Right forelimb (tissue), 1 donor: ENCODE results near the gene ERMN.
"Not testable (repeated sequence)": the region's sequence is repeated elsewhere in the genome, so short reads cannot be mapped to it uniquely, and the experiment has no call there.

Experiments
- DNase-seq: peaks from one replicate; pipeline ENCODE4 v3.0.0-alpha.2; 2018

The ERMN gene

GRCh38 chr2:157290525-157290924 lies 35.1 kb downstream of the ERMN start:
- no peak for DNase-seq

DNA sequence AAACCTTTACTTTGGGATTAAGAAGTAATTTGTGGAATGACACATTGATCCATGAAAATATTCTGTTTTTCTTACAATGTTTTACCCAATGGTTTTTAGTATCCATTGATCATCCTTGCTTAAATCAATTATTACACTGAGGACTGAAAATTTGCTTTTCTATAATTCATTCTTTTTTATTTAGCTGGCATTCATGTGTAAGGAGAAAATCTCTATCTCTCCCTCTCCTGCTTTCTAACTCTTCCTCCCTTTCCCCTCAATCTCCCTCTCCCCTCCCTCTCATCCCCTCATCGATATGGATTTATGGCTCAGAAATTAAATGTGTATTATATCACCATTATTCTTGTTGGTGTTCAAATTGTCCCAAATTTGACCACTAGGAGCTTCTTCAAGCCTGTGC lies 38.5 kb downstream of the ERMN start:
- no peak for DNase-seq

DNA sequence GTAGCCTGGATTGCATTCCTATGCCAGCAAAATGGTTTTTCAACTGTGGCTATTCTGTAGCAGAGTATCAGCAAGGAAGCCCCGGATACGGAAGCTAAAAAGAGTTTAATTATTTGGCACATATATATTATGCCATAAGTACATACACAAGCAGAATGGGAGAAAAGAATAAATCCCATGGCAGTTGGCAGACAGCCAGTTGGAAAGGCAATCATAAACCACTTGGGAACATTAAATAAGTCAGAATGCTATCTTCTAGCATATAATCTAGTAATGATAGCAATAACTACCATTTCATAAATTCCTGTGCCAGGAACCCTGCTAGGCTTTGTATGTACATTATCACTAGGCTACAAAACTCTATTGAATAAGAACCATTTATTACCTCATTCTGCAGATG lies 42.2 kb downstream of the ERMN start:
- DNase-seq: no peak

DNA sequence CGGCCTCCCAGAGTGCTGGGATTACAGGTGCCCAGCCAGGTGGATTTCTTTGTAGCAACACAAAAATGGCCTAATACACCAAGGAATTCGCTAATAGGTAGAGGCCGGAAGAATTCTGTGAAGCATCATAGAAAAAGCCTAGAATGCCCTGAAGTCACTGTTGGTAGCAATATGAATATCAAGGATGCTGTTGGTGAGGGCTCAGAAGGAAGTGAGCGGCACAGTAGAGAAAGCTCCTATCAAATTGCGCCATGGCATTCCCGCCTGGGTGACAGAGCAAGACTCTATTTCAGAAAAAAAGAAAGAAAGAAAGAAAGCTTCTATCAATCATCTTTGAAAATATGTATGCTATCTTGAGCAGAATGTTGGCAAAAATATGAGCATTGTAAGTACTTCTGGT lies 44.3 kb downstream of the ERMN start:
- no peak for DNase-seq

- not testable (repeated sequence) for DNase-seq
These were observed 46.3 kb downstream of the ERMN start for GRCh38 chr2:157279311-157279710.

- no peak for DNase-seq
These were observed 53.9 kb downstream of the ERMN start for GRCh38 chr2:157271590-157272203.

DNA sequence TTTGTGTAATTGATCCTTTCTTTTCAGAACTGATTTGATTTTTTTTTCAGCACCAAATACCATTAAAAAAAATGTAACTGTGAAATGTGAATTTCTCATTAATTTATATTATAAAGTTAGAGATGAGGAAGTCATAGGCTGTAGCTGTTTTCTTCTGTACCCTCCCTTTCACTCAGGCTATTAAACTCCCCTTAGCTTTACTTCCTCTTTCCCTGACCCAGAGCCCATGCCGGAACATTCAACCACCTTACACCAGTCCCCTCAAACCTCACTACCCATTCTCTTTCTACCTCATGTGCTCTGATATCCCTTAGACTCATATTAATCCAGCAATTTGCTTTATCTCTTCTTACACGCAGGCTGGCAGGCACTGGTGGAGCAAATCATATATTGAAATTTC lies 55.7 kb downstream of the ERMN start:
- no peak for DNase-seq

DNA sequence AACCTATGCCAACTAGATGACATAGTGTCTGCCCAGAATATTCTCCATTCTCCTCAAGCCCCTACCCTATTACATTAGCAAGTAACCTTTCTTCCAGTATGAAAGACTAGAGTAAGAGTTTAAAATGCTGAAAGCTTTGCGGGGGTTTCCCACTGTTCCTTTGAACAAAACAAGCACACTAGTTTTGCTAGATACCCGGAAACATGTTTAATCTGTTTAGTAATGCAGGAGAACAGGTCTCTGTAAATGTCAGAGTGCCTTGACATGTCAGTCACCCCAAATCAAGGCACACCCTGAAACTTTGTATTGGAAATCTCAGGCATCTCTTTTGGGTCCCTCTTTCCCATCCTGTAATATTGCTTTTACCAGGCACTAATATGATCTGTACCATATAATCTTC lies 56.6 kb downstream of the ERMN start:
- no peak for DNase-seq
